Type B pancreatic cell (in vitro differentiated cells): Measurements from ENCODE around the gene WFDC13. TPM values are rescaled to one million over a fixed set of nuclear protein-coding genes. Genes with fewer than 3 reads are reported as not detected.

Experiments used
- DNase-seq: peaks from one replicate; pipeline ENCODE4 v3.0.0; 2021; ENCODE audit warnings: mixed read lengths; ENCODE audit not compliant: unreplicated experiment; ENCODE audit errors: extremely low spot score
- H3K27ac Mint-ChIP-seq: 2 replicates; pipeline ENCODE4 v1.8.0; 2021; ENCODE audit warnings: mild to moderate bottlenecking, mixed read lengths
- H3K27me3 Mint-ChIP-seq: 2 replicates; pipeline ENCODE4 v1.8.0; 2021; ENCODE audit warnings: mixed read lengths
- H3K36me3 Mint-ChIP-seq: 2 replicates; pipeline ENCODE4 v1.8.0; 2021; ENCODE audit warnings: mixed read lengths
- H3K4me1 Mint-ChIP-seq: one replicate; pipeline ENCODE4 v1.8.0; 2021; ENCODE audit warnings: mixed read lengths; ENCODE audit not compliant: unreplicated experiment
- H3K4me3 Mint-ChIP-seq: 2 replicates; pipeline ENCODE4 v1.8.0; 2021; ENCODE audit warnings: mild to moderate bottlenecking, mixed read lengths
- H3K9me3 Mint-ChIP-seq: 2 replicates; pipeline ENCODE4 v1.8.0; 2021; ENCODE audit warnings: mixed read lengths
- microRNA-seq: library from miRNA; unstranded; fragments of <30 nt; microRNA quantifications from one replicate; pipeline ENCODE4, GENCODE V29; 2020
- total RNA-seq: library from RNA; stranded (reverse); gene quantifications from 2 replicates; pipeline ENCODE4 v1.2.1, GENCODE V29; 2021; ENCODE audit warnings: low replicate concordance
- TF ChIP-seq, protein P1 (sequence below): fragments of 200-600 bp; sonication (generic); conservative IDR thresholded peaks from 2 replicates; pipeline ENCODE4 v1.5.0; 2021; ENCODE audit warnings: antibody characterized with exemption, mild to moderate bottlenecking

Gene WFDC13
- total RNA-seq, 1 donor from 2014 or later, result not detected

DNA sequence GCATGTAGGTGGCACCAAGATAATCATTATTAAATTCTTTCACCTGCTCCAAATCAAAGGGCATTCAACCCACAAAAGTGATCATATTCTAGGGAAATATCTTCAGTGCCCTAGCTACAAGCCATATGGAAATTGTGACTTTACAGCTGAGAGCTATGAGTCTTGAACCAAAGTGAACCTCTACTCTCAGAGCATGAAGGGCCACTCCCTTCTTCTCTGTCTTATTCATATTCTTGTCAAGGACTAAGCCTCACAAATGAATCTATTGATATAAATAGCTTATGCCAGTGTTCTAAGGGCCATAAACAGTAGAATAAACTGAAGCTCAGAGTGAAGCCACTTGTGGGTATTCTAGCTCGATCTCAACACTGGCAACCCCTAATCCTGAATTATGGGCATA is 49.9 kb downstream of the WFDC13 start:
- no peaks in the 10 kb centered on the region for H3K36me3 Mint-ChIP-seq
- H3K4me3 Mint-ChIP-seq, result no peak overlapping the region
- no peaks in the 10 kb centered on the region for H3K4me1 Mint-ChIP-seq
- peaks cover 17% of the 10 kb centered on the region for H3K27me3 Mint-ChIP-seq
- TF ChIP-seq, protein P1, sequence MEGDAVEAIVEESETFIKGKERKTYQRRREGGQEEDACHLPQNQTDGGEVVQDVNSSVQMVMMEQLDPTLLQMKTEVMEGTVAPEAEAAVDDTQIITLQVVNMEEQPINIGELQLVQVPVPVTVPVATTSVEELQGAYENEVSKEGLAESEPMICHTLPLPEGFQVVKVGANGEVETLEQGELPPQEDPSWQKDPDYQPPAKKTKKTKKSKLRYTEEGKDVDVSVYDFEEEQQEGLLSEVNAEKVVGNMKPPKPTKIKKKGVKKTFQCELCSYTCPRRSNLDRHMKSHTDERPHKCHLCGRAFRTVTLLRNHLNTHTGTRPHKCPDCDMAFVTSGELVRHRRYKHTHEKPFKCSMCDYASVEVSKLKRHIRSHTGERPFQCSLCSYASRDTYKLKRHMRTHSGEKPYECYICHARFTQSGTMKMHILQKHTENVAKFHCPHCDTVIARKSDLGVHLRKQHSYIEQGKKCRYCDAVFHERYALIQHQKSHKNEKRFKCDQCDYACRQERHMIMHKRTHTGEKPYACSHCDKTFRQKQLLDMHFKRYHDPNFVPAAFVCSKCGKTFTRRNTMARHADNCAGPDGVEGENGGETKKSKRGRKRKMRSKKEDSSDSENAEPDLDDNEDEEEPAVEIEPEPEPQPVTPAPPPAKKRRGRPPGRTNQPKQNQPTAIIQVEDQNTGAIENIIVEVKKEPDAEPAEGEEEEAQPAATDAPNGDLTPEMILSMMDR, result no peak
- DNase-seq, result no peak
- H3K9me3 Mint-ChIP-seq, result peaks cover 11% of the 10 kb centered on the region
- H3K27ac Mint-ChIP-seq, result no peak overlapping the region

DNA sequence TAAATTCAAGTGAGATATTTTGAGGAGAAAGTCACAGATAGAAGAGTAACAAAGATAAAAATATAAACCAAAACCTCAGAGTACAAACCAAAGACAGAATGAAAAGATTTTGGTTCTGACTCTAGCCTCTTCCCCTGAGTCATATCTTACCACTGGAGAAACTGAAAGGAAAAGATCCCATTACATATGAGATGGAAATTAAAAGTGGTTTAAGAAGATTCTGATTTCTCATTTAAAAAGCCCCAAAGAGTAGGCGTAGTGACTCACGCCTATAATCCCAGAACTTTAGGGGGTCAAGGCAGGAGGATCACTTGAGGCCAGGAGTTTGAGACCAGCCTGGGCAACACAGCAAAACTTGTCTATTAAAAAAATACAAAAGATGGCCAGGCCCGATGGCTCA is 50.9 kb downstream of the WFDC13 start:
- Mint-ChIP-seq H3K27ac (no peak overlapping the region), H3K27me3 (peaks cover 10% of the 10 kb centered on the region)
- TF ChIP-seq, protein P1, result no peak

DNA sequence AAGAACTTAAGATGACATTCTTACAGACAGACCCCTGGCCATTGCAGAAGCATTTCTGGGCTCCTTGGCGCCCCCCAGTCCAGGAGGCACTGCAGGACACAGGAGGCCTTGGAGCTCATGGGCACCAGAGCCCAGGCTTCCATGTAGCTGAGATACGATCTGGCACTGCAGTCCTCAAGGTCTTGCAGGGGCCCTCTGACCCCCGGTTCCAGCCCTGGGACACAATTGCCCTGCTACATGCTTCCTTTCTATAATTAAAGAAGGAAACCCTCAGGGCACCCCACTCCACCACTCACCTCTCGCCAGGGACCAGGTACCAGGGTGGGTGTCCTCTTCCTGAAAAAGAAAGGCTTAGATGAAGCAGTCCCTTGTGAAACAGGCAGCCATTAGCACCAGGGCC is 56.3 kb downstream of the WFDC13 start:
- Mint-ChIP-seq H3K9me3 (peaks cover 11% of the 10 kb centered on the region), H3K27ac (no peak overlapping the region), H3K36me3 (no peaks in the 10 kb centered on the region), H3K27me3 (peaks cover 4% of the 10 kb centered on the region), H3K4me3 (no peak overlapping the region), H3K4me1 (no peaks in the 10 kb centered on the region)
- TF ChIP-seq, protein P1, result no peak
- no peak for DNase-seq

More for the DNA sequence above, 50.9 kb downstream of the WFDC13 start:
- DNase-seq, result no peak
- peaks cover 11% of the 10 kb centered on the region for H3K9me3 Mint-ChIP-seq
- H3K4me1 Mint-ChIP-seq, result no peaks in the 10 kb centered on the region
- no peaks in the 10 kb centered on the region for H3K36me3 Mint-ChIP-seq
- no peak overlapping the region for H3K4me3 Mint-ChIP-seq

Small RNA genes within 50 kb of the gene (microRNA-seq; reads per million reads assigned to microRNA genes)
- 0.83 reads per million for gene MIR3617

Other genes with a start within 250 kb of the WFDC13 start
- gene WFDC2, start 232.3 kb upstream of the WFDC13 start, total RNA-seq, result 64.4 and 98.9 TPM in 2 replicates
- not detected in 2 replicates for gene SPINT3, start 186.4 kb upstream of the WFDC13 start, total RNA-seq
- 0.50 TPM in 1 of 2 replicates, not detected in the other for gene WFDC6, start 162.6 kb upstream of the WFDC13 start, total RNA-seq
- gene EPPIN, start 154.6 kb upstream of the WFDC13 start, total RNA-seq, result 0.24 TPM in 1 of 2 replicates, not detected in the other
- not detected in 2 replicates for gene WFDC8, start 122.8 kb upstream of the WFDC13 start, total RNA-seq
- not detected in 2 replicates for gene WFDC10A, start 72.3 kb upstream of the WFDC13 start, total RNA-seq
- not detected in 2 replicates for gene WFDC9, start 70.8 kb upstream of the WFDC13 start, total RNA-seq
- gene WFDC11, start 31.8 kb upstream of the WFDC13 start, total RNA-seq, result not detected in 2 replicates
- gene WFDC10B, start 3.0 kb downstream of the WFDC13 start, total RNA-seq, result not detected in 2 replicates
- gene SPINT4, start 20.3 kb downstream of the WFDC13 start, total RNA-seq, result not detected in 2 replicates
- not detected in 2 replicates for gene WFDC3, start 89.8 kb downstream of the WFDC13 start, total RNA-seq
- gene DNTTIP1, start 89.9 kb downstream of the WFDC13 start, total RNA-seq, result 26.5 and 32.9 TPM in 2 replicates
- gene UBE2C, start 110.6 kb downstream of the WFDC13 start, total RNA-seq, result 46.4 and 136 TPM in 2 replicates
- 2.1 TPM in 1 of 2 replicates, not detected in the other for gene TNNC2, start 125.3 kb downstream of the WFDC13 start, total RNA-seq
- 12.2 and 16.4 TPM in 2 replicates for gene SNX21, start 131.8 kb downstream of the WFDC13 start, total RNA-seq
- 20.6 and 21.3 TPM in 2 replicates for gene ACOT8, start 155.4 kb downstream of the WFDC13 start, total RNA-seq
- gene ZSWIM3, start 155.6 kb downstream of the WFDC13 start, total RNA-seq, result 3.7 and 4.7 TPM in 2 replicates
- gene ZSWIM1, start 179.2 kb downstream of the WFDC13 start, total RNA-seq, result 17.1 and 17.3 TPM in 2 replicates
- 2.6 and 4.2 TPM in 2 replicates for gene SPATA25, start 185.6 kb downstream of the WFDC13 start, total RNA-seq
- gene NEURL2, start 189.2 kb downstream of the WFDC13 start, total RNA-seq, result 6.4 TPM in 2 replicates
- gene CTSA, start 189.3 kb downstream of the WFDC13 start, total RNA-seq, result 142 and 174 TPM in 2 replicates
- 40.7 and 96.5 TPM in 2 replicates for gene PLTP, start 210.1 kb downstream of the WFDC13 start, total RNA-seq
- 35.0 and 37.6 TPM in 2 replicates for gene PCIF1, start 232.6 kb downstream of the WFDC13 start, total RNA-seq